KMS-11 (cell line): ENCODE data around the gene TSPYL4.

Source experiments
- H2AFZ ChIP-seq: fragments of 200-600 bp; sonication (generic); 2 replicates; pipeline ENCODE4 v1.6.1; 2016; ENCODE audit warnings: antibody characterized with exemption, mixed run types, low read depth
- H3K27ac ChIP-seq: fragments of 200-600 bp; sonication (generic); 2 replicates; pipeline ENCODE4 v1.6.1; 2016; ENCODE audit warnings: mild to moderate bottlenecking, mixed run types
- H3K27me3 ChIP-seq: fragments of 200-600 bp; sonication (generic); 2 replicates; pipeline ENCODE4 v1.6.1; 2017; ENCODE audit warnings: mild to moderate bottlenecking, low read depth, mixed run types, moderate library complexity; ENCODE audit not compliant: insufficient read depth
- H3K36me3 ChIP-seq: fragments of 200-600 bp; sonication (generic); 2 replicates; pipeline ENCODE4 v1.6.1; 2017; ENCODE audit warnings: mild to moderate bottlenecking, mixed run types; ENCODE audit not compliant: insufficient read depth
- H3K4me1 ChIP-seq: fragments of 200-600 bp; sonication (generic); 2 replicates; pipeline ENCODE4 v1.6.1; 2016; ENCODE audit warnings: mild to moderate bottlenecking, low read depth, mixed run types; ENCODE audit not compliant: poor library complexity, severe bottlenecking
- H3K4me2 ChIP-seq: fragments of 200-600 bp; sonication (generic); 2 replicates; pipeline ENCODE4 v1.7.0; 2016; ENCODE audit warnings: mild to moderate bottlenecking, mixed run types
- H3K4me3 ChIP-seq: fragments of 200-600 bp; sonication (generic); IDR thresholded peaks from 2 replicates; pipeline ENCODE4 v1.6.1; 2017; ENCODE audit warnings: low read depth, low read length, mixed read lengths; ENCODE audit not compliant: insufficient read depth
- H3K79me2 ChIP-seq: fragments of 200-600 bp; sonication (generic); 2 replicates; pipeline ENCODE4 v1.6.1; 2016; ENCODE audit warnings: low read depth, mixed run types; ENCODE audit not compliant: insufficient read depth
- H3K9ac ChIP-seq: fragments of 200-600 bp; sonication (generic); 2 replicates; pipeline ENCODE4 v1.6.1; 2016; ENCODE audit warnings: mild to moderate bottlenecking, mixed run types
- H4K20me1 ChIP-seq: fragments of 200-600 bp; sonication (generic); 2 replicates; pipeline ENCODE4 v1.6.1; 2016; ENCODE audit warnings: mild to moderate bottlenecking, mixed run types; ENCODE audit not compliant: insufficient read depth
- TF ChIP-seq, protein P1 (sequence below): fragments of 200-600 bp; sonication (generic); conservative IDR thresholded peaks from 2 replicates; pipeline ENCODE4 v1.6.1; 2017; ENCODE audit warnings: low read depth, mild to moderate bottlenecking, antibody characterized with exemption, low read length, moderate library complexity, mixed read lengths

Gene TSPYL4

DNA sequence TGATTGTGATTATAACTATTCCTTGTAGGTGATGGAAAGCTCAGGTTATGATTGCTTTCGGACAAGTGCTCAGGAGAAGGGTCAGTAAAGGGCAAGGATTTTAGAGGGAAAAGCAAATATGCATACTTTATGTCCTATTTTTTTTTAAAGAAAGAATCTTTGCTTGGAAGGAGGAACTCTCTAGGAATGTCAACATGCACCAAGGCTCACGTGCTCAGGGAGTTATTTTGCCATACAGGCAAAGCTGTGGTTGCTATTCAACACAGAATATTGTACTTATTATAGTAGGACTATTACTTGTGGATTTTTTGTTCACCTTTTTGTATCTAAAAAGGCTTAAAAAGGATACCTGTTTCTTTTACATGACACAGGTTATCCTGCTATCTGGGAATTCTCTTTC is 28.8 kb upstream of the TSPYL4 start:
- Histone ChIP-seq H3K27ac (no peak overlapping the region), H3K4me1 (peaks cover 9% of the 10 kb centered on the region), H3K79me2 (peaks cover 13% of the 10 kb centered on the region), H3K27me3 (no peaks in the 10 kb centered on the region), H4K20me1 (no peaks in the 10 kb centered on the region), H3K4me2 (no peak overlapping the region), H3K36me3 (no peaks in the 10 kb centered on the region), H3K4me3 (no peak overlapping the region), H2AFZ (no peak overlapping the region), H3K9ac (no peak overlapping the region)
- TF ChIP-seq, protein P1, sequence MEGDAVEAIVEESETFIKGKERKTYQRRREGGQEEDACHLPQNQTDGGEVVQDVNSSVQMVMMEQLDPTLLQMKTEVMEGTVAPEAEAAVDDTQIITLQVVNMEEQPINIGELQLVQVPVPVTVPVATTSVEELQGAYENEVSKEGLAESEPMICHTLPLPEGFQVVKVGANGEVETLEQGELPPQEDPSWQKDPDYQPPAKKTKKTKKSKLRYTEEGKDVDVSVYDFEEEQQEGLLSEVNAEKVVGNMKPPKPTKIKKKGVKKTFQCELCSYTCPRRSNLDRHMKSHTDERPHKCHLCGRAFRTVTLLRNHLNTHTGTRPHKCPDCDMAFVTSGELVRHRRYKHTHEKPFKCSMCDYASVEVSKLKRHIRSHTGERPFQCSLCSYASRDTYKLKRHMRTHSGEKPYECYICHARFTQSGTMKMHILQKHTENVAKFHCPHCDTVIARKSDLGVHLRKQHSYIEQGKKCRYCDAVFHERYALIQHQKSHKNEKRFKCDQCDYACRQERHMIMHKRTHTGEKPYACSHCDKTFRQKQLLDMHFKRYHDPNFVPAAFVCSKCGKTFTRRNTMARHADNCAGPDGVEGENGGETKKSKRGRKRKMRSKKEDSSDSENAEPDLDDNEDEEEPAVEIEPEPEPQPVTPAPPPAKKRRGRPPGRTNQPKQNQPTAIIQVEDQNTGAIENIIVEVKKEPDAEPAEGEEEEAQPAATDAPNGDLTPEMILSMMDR, result no peak

DNA sequence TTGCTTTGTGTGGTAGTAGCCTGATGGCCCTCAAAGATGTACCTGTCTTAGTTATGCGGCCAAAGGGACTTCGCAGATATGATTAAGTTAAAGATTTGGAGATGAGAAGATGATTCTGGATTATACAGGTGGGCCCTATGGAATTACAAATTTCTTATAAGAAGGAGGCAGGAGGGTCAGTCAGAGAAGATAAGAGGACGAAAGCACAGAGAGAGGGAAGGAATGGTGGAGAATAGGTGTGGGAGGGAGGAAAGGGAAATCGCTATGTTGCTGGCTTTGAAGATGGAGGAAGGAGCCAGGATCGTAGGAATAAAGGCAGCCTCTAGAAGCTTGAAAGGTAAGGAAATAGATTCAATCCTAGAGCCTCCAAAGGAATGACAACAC is 27.1 kb upstream of the TSPYL4 start:
- H3K9ac ChIP-seq, result no peak overlapping the region; the same call in 1 of the 2 replicates
- peaks cover 30% of the 10 kb centered on the region for H3K79me2 ChIP-seq
- TF ChIP-seq, protein P1, result no peak
- peak overlapping the region; percentile 92; the same call in 1 of the 2 replicates for H3K4me2 ChIP-seq
- no peaks in the 10 kb centered on the region for H4K20me1 ChIP-seq
- peaks cover 25% of the 10 kb centered on the region for H3K4me1 ChIP-seq
- peak overlapping the region; percentile 78; the same call in 1 of the 2 replicates for H2AFZ ChIP-seq
- H3K36me3 ChIP-seq, result no peaks in the 10 kb centered on the region
- no peak overlapping the region for H3K27ac ChIP-seq
- H3K4me3 ChIP-seq, result no peak overlapping the region
- H3K27me3 ChIP-seq, result no peaks in the 10 kb centered on the region

DNA sequence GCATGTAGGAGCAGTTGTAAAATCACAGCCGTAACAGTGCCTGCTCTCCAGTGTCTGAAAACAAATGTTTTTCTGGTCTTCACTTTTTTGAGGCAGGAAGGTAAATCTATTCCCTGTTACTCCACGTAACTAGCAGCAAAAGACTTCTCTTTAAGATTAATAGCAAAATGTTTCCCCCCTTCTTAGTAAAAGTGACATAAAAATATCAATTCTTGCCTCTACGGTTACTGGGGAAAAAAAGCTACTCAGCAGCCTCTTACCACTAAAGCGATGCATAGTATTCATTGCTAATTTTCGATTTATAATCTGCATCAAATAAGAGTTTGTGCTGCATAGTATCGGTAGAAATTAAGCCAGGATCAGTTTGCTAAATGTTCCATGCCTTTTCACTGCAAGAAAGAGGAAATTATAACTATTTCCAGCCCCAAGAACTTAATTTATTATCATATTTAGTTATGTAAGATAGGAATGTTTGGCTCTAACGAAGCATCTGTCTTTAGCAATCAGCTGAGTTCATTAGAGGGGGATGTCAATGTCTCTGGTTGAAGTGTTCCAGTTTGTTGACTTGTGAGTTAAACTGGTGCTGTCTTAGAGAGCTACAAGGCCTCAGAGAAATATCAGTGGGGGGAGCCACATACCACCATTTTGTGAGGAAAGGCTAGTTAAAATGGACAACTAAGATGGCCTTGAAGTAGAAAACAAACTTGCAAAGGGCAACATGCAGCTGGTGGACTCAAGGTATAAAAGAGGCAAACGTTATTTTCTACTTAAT is 26.5 kb upstream of the TSPYL4 start:
- peak overlapping the region; percentile 78 for H2AFZ ChIP-seq
- TF ChIP-seq, protein P1, result no peak
- no peaks in the 10 kb centered on the region for H3K27me3 ChIP-seq
- H3K4me3 ChIP-seq, result no peak overlapping the region
- peaks cover 27% of the 10 kb centered on the region for H3K4me1 ChIP-seq
- no peaks in the 10 kb centered on the region for H3K36me3 ChIP-seq
- peaks cover 32% of the 10 kb centered on the region for H3K79me2 ChIP-seq
- peak overlapping the region; percentile 92 for H3K4me2 ChIP-seq
- H3K27ac ChIP-seq, result peak overlapping the region; percentile 93
- peak overlapping the region; percentile 92 for H3K9ac ChIP-seq
- H4K20me1 ChIP-seq, result no peaks in the 10 kb centered on the region

DNA sequence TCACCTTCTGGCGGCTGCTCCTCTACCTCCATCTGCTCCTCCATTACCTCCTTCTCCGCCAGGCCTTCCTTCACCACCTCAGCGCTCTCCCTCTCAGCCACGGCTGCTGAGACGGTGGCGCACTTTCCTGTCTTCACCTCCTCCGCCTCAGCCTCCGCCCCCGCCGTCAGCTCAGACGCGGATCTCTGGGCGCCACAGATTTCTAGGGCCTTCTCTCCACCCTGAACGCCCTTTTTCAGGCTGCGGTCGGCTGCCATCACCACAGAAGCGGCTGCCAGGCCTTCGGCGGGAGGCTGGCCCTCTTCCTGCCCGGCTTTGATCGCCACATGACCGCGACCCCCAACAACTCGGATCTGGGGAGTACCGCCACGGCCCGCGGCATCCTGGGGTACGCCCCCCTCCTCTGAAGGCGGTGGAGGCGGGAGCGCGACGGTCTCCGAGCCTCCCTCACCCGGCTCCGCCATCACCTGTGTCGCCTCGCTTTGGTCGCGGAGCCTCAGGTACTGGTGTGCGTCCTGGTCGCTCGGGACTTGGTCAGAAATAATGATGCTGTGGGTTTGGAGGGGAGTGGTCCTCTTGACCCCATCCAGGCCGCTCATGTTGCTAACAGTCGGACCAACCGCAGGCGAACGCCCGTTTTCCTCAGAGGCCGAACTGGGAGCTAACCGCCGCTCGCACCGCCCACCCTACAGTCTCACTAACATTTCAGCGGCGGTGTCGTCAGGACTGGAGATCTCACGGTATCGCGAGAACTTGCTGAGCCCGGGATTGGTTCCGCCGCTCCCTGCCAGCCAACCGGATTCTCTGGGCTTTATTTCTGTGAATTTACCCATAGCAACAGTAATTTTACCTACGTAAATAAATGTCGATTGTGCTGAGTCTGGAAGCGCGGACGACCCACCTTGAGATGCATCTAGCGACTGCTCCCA is 25.6 kb upstream of the TSPYL4 start, which contains the start of gene TSPYL1:
TSPYL1 (minus strand) TSS at position 699 of the 929 bp plus-strand sequence; CDS start at position 599, 100 bp downstream.
- H2AFZ ChIP-seq, result peak within 1 kb of the TSS; percentile 78
- H4K20me1 ChIP-seq, result no peaks in the 10 kb centered on the region
- peaks cover 27% of the 10 kb centered on the region for H3K4me1 ChIP-seq
- no peak within 1 kb of the TSS for H3K4me3 ChIP-seq
- H3K9ac ChIP-seq, result peak within 1 kb of the TSS; percentile 92
- peak within 1 kb of the TSS; percentile 92 for H3K4me2 ChIP-seq
- H3K36me3 ChIP-seq, result no peaks in the 10 kb centered on the region
- no peaks in the 10 kb centered on the region for H3K27me3 ChIP-seq
- peaks cover 32% of the 10 kb centered on the region for H3K79me2 ChIP-seq
- peak within 1 kb of the TSS; percentile 93 for H3K27ac ChIP-seq
- TF ChIP-seq, protein P1, result no peak
